K562 (cell line): ENCODE results near the gene RAP1A. TPM values are rescaled to one million over a fixed set of nuclear protein-coding genes. Genes with fewer than 3 reads are reported as not detected.

Experiments
- ATAC-seq: fragments of 200-7000 bp; cut with Tn5 transposase; 3 replicates; pipeline ENCODE4 v1.9.1; 2020; ENCODE audit warnings: moderate library complexity
- BruUV-seq: library from RNA; stranded (reverse); fragments of 400-500 nt; replicated peaks from 2 replicates; lab custom pipeline; 2021; lab: Mats Ljungman, UMichigan
- CTCF ChIA-PET: fragments of 300-600 bp; formaldehyde crosslinking; extraction: SDS; loops from one replicate; lab custom pipeline; 2021; ENCODE audit warnings: low intra/inter-chr PET ratio; lab: Yijun Ruan, JAX
- POLR2A ChIA-PET: fragments of 300-600, 350-650 bp; sonication (Branson Sonifier 250); formaldehyde crosslinking; extraction: SDS; loops from one replicate; lab custom pipeline; 2021; ENCODE audit warnings: antibody characterized with exemption, inconsistent platforms; lab: Yijun Ruan, JAX
- DNase-seq, 4 experiments: peaks; one replicate each; pipeline versions ENCODE4 v3.0.0 to v3.0.0-alpha.2; 2011 to 2018; ENCODE audit warnings: low spot score in 3 of 4, mixed read lengths in 3 of 4; ENCODE audit errors: extremely low read depth in 1 of 4
- FAIRE-seq: peaks from 2 replicates; lab custom pipeline; 2011; peaks lifted over from hg19 to GRCh38; lab: Jason Lieb, UNC
- H2AFZ ChIP-seq: 2 replicates; pipeline ENCODE4 v1.6.0; 2011; ENCODE audit warnings: low read depth, low read length, control low read depth, inconsistent platforms
- H3K27ac ChIP-seq: fragments of 200-600 bp; 3 replicates; pipeline ENCODE4 v1.8.0; 2011; ENCODE audit warnings: low read depth, mild to moderate bottlenecking, control low read depth, inconsistent platforms, low read length, moderate library complexity, mixed read lengths; ENCODE audit errors: extremely low read depth
- H3K27me3 ChIP-seq, 2 experiments: fragments of 300-600 bp in 1 of 2; 2 replicates in 1 of 2; 3 replicates in 1 of 2; pipeline versions ENCODE4 v1.6.0 to v1.8.0; 2011; ENCODE audit warnings: inconsistent platforms in 2 of 2, low read length in 2 of 2, mild to moderate bottlenecking in 1 of 2, mixed read lengths in 1 of 2, moderate library complexity in 1 of 2; ENCODE audit not compliant: control insufficient read depth in 2 of 2, insufficient read depth in 2 of 2
- H3K36me3 ChIP-seq: fragments of 300-600 bp; 3 replicates; pipeline ENCODE4 v1.8.0; 2011; ENCODE audit warnings: mild to moderate bottlenecking, low read length, inconsistent platforms; ENCODE audit not compliant: control insufficient read depth, insufficient read depth
- H3K4me1 ChIP-seq, 2 experiments: fragments of 200-600 bp in 1 of 2; replicated peaks in 1 of 2; 2 replicates in 1 of 2; 3 replicates in 1 of 2; pipeline versions ENCODE4 v1.5.1 to v1.8.0; 2011; ENCODE audit warnings: inconsistent platforms in 2 of 2, low read length in 2 of 2, mild to moderate bottlenecking in 1 of 2, mixed read lengths in 1 of 2, moderate library complexity in 1 of 2; ENCODE audit not compliant: control insufficient read depth in 2 of 2, insufficient read depth in 2 of 2
- H3K4me2 ChIP-seq: 2 replicates; pipeline ENCODE4 v1.6.1; 2011; ENCODE audit warnings: low read length, control low read depth, inconsistent platforms, mixed read lengths; ENCODE audit not compliant: insufficient read depth
- H3K4me3 ChIP-seq: fragments of 200-600 bp; sonication (generic), shearing (Covaris generic); 2 replicates; pipeline ENCODE4 v1.5.1; 2016; ENCODE audit warnings: control low read depth, inconsistent platforms
- H3K79me2 ChIP-seq: fragments of 200-600 bp; 3 replicates; pipeline ENCODE4 v1.8.0; 2011; ENCODE audit warnings: low read length, inconsistent platforms; ENCODE audit not compliant: control insufficient read depth, insufficient read depth
- H3K9ac ChIP-seq, 2 experiments: 2 replicates each; pipeline versions ENCODE4 v1.6.0 to v1.6.1; 2011; ENCODE audit warnings: low read depth in 2 of 2, low read length in 2 of 2, control low read depth in 1 of 2, inconsistent platforms in 1 of 2, mild to moderate bottlenecking in 1 of 2, mixed read lengths in 1 of 2; ENCODE audit not compliant: insufficient read depth in 1 of 2
- H3K9me1 ChIP-seq: one replicate; pipeline ENCODE4 v1.6.0; 2011; ENCODE audit warnings: inconsistent platforms, mild to moderate bottlenecking, low read length, moderate library complexity; ENCODE audit not compliant: control insufficient read depth, insufficient read depth
- H3K9me3 ChIP-seq: replicated peaks from 2 replicates; pipeline ENCODE4 v1.5.1; 2011; ENCODE audit warnings: low read depth, low read length, inconsistent platforms; ENCODE audit not compliant: control insufficient read depth, insufficient read depth
- H4K20me1 ChIP-seq: replicated peaks from 2 replicates; pipeline ENCODE4 v1.6.1; 2011; ENCODE audit warnings: low read length, inconsistent platforms, mixed read lengths; ENCODE audit not compliant: control insufficient read depth, insufficient read depth
- MCM3 ChIP-seq: fragments of 450-650 bp; IDR thresholded peaks from 2 replicates; pipeline ENCODE4 v1.6.1; 2016
- NR2C2 ChIP-seq, 2 experiments: fragments of 200-800 bp in 1 of 2; sonication (Bioruptor generic) in 1 of 2; sonication (generic) in 1 of 2; formaldehyde crosslinking in 1 of 2; IDR thresholded peaks; 2 replicates each; pipeline versions ENCODE4 v1.6.1 to v1.8.0; 2016 to 2022; ENCODE audit warnings: mild to moderate bottlenecking in 1 of 2, missing compliant biosample characterization in 1 of 2, missing genetic modification characterization in 1 of 2, missing genetic modification reagents in 1 of 2
- TAF1 ChIP-seq: IDR thresholded peaks from 2 replicates; pipeline ENCODE4 v1.6.1; 2011; ENCODE audit warnings: mild to moderate bottlenecking, low read length, moderate library complexity; ENCODE audit not compliant: insufficient read depth, control insufficient read depth, severe bottlenecking; ENCODE audit errors: extremely low read depth
- ZNF263 ChIP-seq: sonication (generic); formaldehyde crosslinking; IDR thresholded peaks from 2 replicates; pipeline ENCODE4 v1.8.0; 2022; ENCODE audit warnings: mild to moderate bottlenecking, missing genetic modification reagents, borderline replicate concordance
- ZNF780A ChIP-seq: fragments of 250-450 bp; sonication (Bioruptor Pico); IDR thresholded peaks from 2 replicates; pipeline ENCODE4 v1.5.0; 2021; ENCODE audit warnings: mild to moderate bottlenecking
- WGBS: fragments of 100-300 bp; shearing (Covaris generic); methylation state at CpG from one replicate; pipeline ENCODE4 v1.1.6; 2016; ENCODE audit warnings: low coverage, mixed read lengths; ENCODE audit not compliant: insufficient coverage; ENCODE audit errors: missing lambda C conversion rate; 5-methylcytosine and 5-hydroxymethylcytosine counted together
- in situ Hi-C: fragments of 300-500 bp; cut with MboI; formaldehyde crosslinking; loops from 4 replicates; pipeline ENCODE4 v1.15.0; 2018; ENCODE audit warnings: inconsistent platforms, mixed read lengths
- intact Hi-C: fragments of 100-400 bp; cut with micrococcal nuclease; formaldehyde crosslinking; loops from 2 replicates; pipeline ENCODE4 v1.14.2; 2022
- polyA plus RNA-seq, 8 experiments: library from polyadenylated mRNA; depleted of rRNA in 4 of 8; stranded (reverse) in 5 of 8; unstranded in 3 of 8; fragments of >200 nt; fragmentation: Nextera tagmentation in 2 of 8; fragmentation: Illumina TruSeq in 1 of 8; extraction: Ambion mirVana in 2 of 8; extraction: Trizol in 1 of 8; gene quantifications; 2 replicates each; pipeline versions ENCODE4 v1.2.1 to v1.2.3, GENCODE V29; 2011 to 2014; ENCODE audit warnings: inconsistent platforms in 1 of 8, missing spikeins in 1 of 8
- total RNA-seq, 7 experiments: library from RNA; depleted of rRNA in 6 of 7; stranded (reverse); fragments of >200 nt in 6 of 7; fragmentation: Illumina TruSeq in 2 of 7; extraction: Trizol in 2 of 7; gene quantifications; 2 replicates each; pipeline versions ENCODE4 v1.2.1 to v1.2.3, GENCODE V29; 2011 to 2021; ENCODE audit warnings: low replicate concordance in 1 of 7
- TF ChIP-seq, protein P1 (sequence below): fragments of 450-650 bp; formaldehyde crosslinking; IDR thresholded peaks from 2 replicates; pipeline ENCODE4 v1.4.0; 2020; ENCODE audit warnings: mild to moderate bottlenecking, moderate library complexity
- TF ChIP-seq, protein P2 (sequence below): sonication (generic); formaldehyde crosslinking; IDR thresholded peaks from 2 replicates; pipeline ENCODE4 v1.5.0; 2020; ENCODE audit warnings: missing genetic modification reagents

The RAP1A gene
- total and polyA plus RNA-seq, 9 of the 15 experiments (the other 6 are each of a cell fraction or from before 2014, with no cell fraction given) = 13.4 to 86.2 (median 32.5) TPM

DNA sequence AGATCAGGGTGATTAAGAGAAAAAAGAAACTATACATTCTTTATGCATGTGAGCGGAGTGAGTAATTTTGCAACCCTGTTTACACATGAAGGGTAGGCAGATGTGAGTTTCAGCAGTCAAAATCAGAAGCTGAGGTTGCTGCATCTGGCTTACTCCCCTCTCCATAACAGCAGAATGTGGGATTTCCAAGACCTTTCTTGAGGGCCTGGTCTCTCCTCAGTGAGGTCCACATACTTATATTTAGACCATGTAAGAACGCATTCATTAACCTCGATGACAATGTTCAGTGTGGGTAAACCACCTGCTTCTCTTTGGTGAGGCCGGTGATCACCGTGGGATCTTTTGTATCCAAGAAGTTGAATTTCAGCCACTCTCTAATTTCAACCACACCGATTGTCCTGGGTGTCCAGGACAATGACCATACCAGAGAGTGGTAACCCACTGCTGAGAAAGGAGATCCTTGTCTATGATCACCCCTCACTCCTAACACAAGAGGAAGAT lies 18.7 kb upstream of the RAP1A start:
- DNase-seq = no peak
- BruUV-seq = no TSS peak
- Histone ChIP-seq H3K4me3 (no peak overlapping the region), H3K9ac (no peak overlapping the region), H3K9me1 (no peaks in the 10 kb centered on the region), H4K20me1 (no peaks in the 10 kb centered on the region), H3K79me2 (no peaks in the 10 kb centered on the region), H3K4me2 (no peak overlapping the region), H3K36me3 (no peaks in the 10 kb centered on the region), H3K4me1 (peaks cover 0 to 14% of the 10 kb centered on the region in 2 experiments; a peak in 3 of 5 replicates), H2AFZ (no peak overlapping the region), H3K9me3 (peaks cover 12% of the 10 kb centered on the region), H3K27me3 (no peaks in the 10 kb centered on the region), H3K27ac (no peak overlapping the region)
- CTCF ChIA-PET = no interaction called here
- no peak for FAIRE-seq
- 67% methylated on average over 6 of the region's 6 CpGs for WGBS
- TF ChIP-seq, protein P1, sequence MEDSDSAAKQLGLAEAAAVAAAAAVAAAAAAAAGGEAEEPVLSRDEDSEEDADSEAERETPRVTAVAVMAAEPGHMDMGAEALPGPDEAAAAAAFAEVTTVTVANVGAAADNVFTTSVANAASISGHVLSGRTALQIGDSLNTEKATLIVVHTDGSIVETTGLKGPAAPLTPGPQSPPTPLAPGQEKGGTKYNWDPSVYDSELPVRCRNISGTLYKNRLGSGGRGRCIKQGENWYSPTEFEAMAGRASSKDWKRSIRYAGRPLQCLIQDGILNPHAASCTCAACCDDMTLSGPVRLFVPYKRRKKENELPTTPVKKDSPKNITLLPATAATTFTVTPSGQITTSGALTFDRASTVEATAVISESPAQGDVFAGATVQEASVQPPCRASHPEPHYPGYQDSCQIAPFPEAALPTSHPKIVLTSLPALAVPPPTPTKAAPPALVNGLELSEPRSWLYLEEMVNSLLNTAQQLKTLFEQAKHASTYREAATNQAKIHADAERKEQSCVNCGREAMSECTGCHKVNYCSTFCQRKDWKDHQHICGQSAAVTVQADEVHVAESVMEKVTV (CRISPR knock-in tag) = no peak
- TF ChIP-seq, protein P2, sequence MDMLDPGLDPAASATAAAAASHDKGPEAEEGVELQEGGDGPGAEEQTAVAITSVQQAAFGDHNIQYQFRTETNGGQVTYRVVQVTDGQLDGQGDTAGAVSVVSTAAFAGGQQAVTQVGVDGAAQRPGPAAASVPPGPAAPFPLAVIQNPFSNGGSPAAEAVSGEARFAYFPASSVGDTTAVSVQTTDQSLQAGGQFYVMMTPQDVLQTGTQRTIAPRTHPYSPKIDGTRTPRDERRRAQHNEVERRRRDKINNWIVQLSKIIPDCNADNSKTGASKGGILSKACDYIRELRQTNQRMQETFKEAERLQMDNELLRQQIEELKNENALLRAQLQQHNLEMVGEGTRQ (CRISPR knock-in tag) = no peak
- no peak for TF ChIP-seq ZNF780A (CRISPR knock-in tag)
- no peak for TF ChIP-seq MCM3
- TF ChIP-seq ZNF263 (CRISPR knock-in tag) = no peak
- TF ChIP-seq NR2C2 (CRISPR knock-in tag; IDR thresholded peaks at IDR 0.05) = no peak
- no peak for TF ChIP-seq NR2C2 (tag; IDR thresholded peaks at IDR 0.05)
- TF ChIP-seq TAF1 = no peak
- POLR2A ChIA-PET = interaction anchor here (0.8 to 1.7 kb wide), 2 partner anchors 8 to 146 kb away, joined by 3 to 5 read pairs; no protein-coding TSS in a partner anchor
- in situ Hi-C loops (no loop called here), intact Hi-C loops (no loop called here)
- ATAC-seq = no peak
